ENCODE results near the gene MAMDC4. TPM values are rescaled to one million over a fixed set of nuclear protein-coding genes. Genes with fewer than 3 reads are reported as not detected.
"Not testable (repeated sequence)": the region's sequence is repeated elsewhere in the genome, so short reads cannot be mapped to it uniquely, and the experiment has no call there.

Gene MAMDC4
- total RNA-seq, 1 donor from 2014 or later = 8.5 TPM

GRCh38 chr9:136831720-136832104, 20.4 kb upstream of the MAMDC4 start:
- H3K9ac ChIP-seq (ENCODE audit: low read length) = no peak overlapping the region
- no peak for TF ChIP-seq EZH2 (IDR thresholded peaks at IDR 0.05; ENCODE audit: insufficient read depth, low read length)
- no peak for TF ChIP-seq CTCF (IDR thresholded peaks at IDR 0.05; ENCODE audit: insufficient read depth, low read depth, low read length)
- H3K9me3 ChIP-seq (ENCODE audit: insufficient read depth, low read depth, low read length) = no peaks in the 10 kb centered on the region
- Mint-ChIP-seq H3K9me3 (ENCODE audit: unreplicated experiment) (no peaks in the 10 kb centered on the region), H3K27me3 (ENCODE audit: low read depth, unreplicated experiment) (no peaks in the 10 kb centered on the region), H3K4me1 (ENCODE audit: low read depth, unreplicated experiment) (no peaks in the 10 kb centered on the region), H3K4me3 (ENCODE audit: unreplicated experiment) (no peak overlapping the region), H3K27ac (ENCODE audit: unreplicated experiment) (no peak overlapping the region), H3K36me3 (ENCODE audit: low read depth, unreplicated experiment) (peaks cover 8% of the 10 kb centered on the region)
- H3K27me3 ChIP-seq (ENCODE audit: insufficient read depth, low read length) = no peaks in the 10 kb centered on the region
- H3K4me3 ChIP-seq (ENCODE audit: insufficient read depth, low read depth, low read length) = no peak overlapping the region
- DNase-seq (ENCODE audit: low read depth) (no peak), FAIRE-seq (no peak)
- no peak overlapping the region for H2AFZ ChIP-seq (ENCODE audit: low read depth, low read length)
- H3K4me2 ChIP-seq (ENCODE audit: low read length) = no peak overlapping the region
- no peaks in the 10 kb centered on the region for H3K4me1 ChIP-seq (ENCODE audit: insufficient read depth, low read length)
- no peaks in the 10 kb centered on the region for H3K79me2 ChIP-seq (ENCODE audit: insufficient read depth, low read length)
- H4K20me1 ChIP-seq (ENCODE audit: insufficient read depth, low read length) = peaks cover 3% of the 10 kb centered on the region
- H3K36me3 ChIP-seq (ENCODE audit: insufficient read depth, low read length) = no peaks in the 10 kb centered on the region
- no peak overlapping the region for H3K27ac ChIP-seq (ENCODE audit: low read depth, low read length)

DNA sequence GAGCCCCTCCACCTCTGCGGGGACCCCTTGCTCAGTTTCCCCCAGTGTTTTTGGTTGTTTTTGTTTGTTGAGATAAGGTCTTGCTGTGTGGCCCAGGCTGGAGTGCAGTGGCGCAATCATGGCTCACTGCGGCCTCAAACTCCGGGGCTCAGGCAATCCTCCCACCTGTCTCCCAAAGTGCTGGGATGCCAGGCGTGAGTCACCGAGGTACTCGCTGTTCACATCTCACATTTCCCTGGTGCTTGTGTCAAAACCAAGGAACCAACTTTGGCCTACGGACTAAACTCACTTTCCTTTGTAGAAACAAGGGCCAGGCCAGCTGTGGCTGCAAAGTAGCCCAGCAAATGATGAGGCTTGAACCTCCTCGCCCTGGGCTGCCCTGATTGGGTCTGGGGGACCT, 19.6 kb upstream of the MAMDC4 start:
- H4K20me1 ChIP-seq (ENCODE audit: insufficient read depth, low read length) = peaks cover 3% of the 10 kb centered on the region
- H2AFZ ChIP-seq (ENCODE audit: low read depth, low read length) = no peak overlapping the region
- H3K79me2 ChIP-seq (ENCODE audit: insufficient read depth, low read length) = no peaks in the 10 kb centered on the region
- no peak for TF ChIP-seq CTCF (IDR thresholded peaks at IDR 0.05; ENCODE audit: insufficient read depth, low read depth, low read length)
- no peak overlapping the region for H3K27ac ChIP-seq (ENCODE audit: low read depth, low read length)
- DNase-seq (ENCODE audit: low read depth) = no peak
- H3K4me1 ChIP-seq (ENCODE audit: insufficient read depth, low read length) = no peaks in the 10 kb centered on the region
- H3K36me3 ChIP-seq (ENCODE audit: insufficient read depth, low read length) = no peaks in the 10 kb centered on the region
- Mint-ChIP-seq H3K4me3 (ENCODE audit: unreplicated experiment) (no peak overlapping the region), H3K4me1 (ENCODE audit: low read depth, unreplicated experiment) (no peaks in the 10 kb centered on the region), H3K9me3 (ENCODE audit: unreplicated experiment) (no peaks in the 10 kb centered on the region), H3K36me3 (ENCODE audit: low read depth, unreplicated experiment) (peaks cover 8% of the 10 kb centered on the region), H3K27ac (ENCODE audit: unreplicated experiment) (no peak overlapping the region), H3K27me3 (ENCODE audit: low read depth, unreplicated experiment) (no peaks in the 10 kb centered on the region)
- H3K9me3 ChIP-seq (ENCODE audit: insufficient read depth, low read depth, low read length) = no peaks in the 10 kb centered on the region
- H3K27me3 ChIP-seq (ENCODE audit: insufficient read depth, low read length) = no peaks in the 10 kb centered on the region
- no peak overlapping the region for H3K4me3 ChIP-seq (ENCODE audit: insufficient read depth, low read depth, low read length)
- H3K4me2 ChIP-seq (ENCODE audit: low read length) = no peak overlapping the region
- no peak overlapping the region for H3K9ac ChIP-seq (ENCODE audit: low read length)
- FAIRE-seq = no peak

DNA sequence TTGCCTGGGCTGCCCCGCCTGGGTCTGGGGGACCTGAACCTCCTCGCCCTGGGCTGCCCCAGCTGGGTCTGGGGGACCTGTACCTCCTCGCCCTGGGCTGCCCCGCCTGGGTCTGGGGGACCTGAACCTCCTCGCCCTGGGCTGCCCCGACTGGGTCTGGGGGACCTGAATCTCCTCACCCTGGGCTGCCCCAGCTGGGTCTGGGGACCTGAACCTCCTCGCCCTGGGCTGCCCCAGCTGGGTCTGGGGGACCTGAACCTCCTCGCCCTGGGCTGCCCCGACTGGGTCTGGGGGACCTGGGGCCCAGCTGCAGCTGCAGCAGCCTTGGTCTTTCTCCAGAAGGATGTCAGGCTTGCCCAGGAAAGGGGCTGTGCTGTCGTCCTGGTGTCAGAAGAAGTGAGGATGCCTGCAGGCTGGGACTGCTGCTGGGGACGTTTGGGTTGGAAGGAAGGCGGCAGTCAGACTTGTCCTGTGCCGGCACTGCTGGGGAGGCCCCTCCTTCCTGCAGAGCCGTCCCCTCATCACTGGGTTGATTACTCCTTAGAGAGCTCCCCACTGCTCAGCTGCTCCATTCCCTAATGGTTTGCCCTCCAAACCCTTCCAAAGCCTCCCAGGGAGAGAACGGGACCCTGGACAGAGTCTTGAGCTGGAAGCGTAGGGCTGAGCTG, 18.6 kb upstream of the MAMDC4 start:
- not testable (repeated sequence) for FAIRE-seq; H3K9me3 ChIP-seq (ENCODE audit: insufficient read depth, low read depth, low read length); H3K27ac ChIP-seq (ENCODE audit: low read depth, low read length); H3K79me2 ChIP-seq (ENCODE audit: insufficient read depth, low read length); H3K27me3 Mint-ChIP-seq (ENCODE audit: low read depth, unreplicated experiment); H3K4me1 Mint-ChIP-seq (ENCODE audit: low read depth, unreplicated experiment); H3K4me1 ChIP-seq (ENCODE audit: insufficient read depth, low read length); H2AFZ ChIP-seq (ENCODE audit: low read depth, low read length); DNase-seq (ENCODE audit: low read depth); H3K36me3 ChIP-seq (ENCODE audit: insufficient read depth, low read length); H3K36me3 Mint-ChIP-seq (ENCODE audit: low read depth, unreplicated experiment); H3K4me3 ChIP-seq (ENCODE audit: insufficient read depth, low read depth, low read length); H3K4me2 ChIP-seq (ENCODE audit: low read length); H3K27me3 ChIP-seq (ENCODE audit: insufficient read depth, low read length); H3K9ac ChIP-seq (ENCODE audit: low read length); H3K4me3 Mint-ChIP-seq (ENCODE audit: unreplicated experiment); H3K9me3 Mint-ChIP-seq (ENCODE audit: unreplicated experiment); H3K27ac Mint-ChIP-seq (ENCODE audit: unreplicated experiment); H4K20me1 ChIP-seq (ENCODE audit: insufficient read depth, low read length)
